Epidermal melanocyte (primary cell): Measurements from ENCODE around the gene TCF15.

Experiments
- DNase-seq: peaks from one replicate; pipeline ENCODE4 v3.0.0; 2011; ENCODE audit warnings: low spot score; ENCODE audit not compliant: insufficient read length

The TCF15 gene

DNA sequence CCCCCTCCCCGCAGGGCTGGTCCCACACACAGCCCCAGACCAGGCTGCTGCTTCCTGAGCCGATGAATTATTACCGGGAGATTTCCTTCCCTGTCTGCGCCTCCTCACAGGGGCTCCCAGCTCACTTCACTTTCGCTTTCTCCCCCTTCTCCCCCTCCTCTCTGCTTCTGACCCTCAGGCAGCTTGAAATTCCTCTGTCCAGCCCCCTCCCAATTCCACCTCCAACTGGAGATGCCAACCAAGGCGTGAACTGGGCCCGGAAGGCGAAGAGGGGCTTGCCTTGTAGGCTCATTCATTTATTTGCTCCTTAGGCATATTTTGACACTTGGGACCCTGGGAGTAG lies 1.7 kb upstream of the TCF15 start:
- no peak for DNase-seq

DNA sequence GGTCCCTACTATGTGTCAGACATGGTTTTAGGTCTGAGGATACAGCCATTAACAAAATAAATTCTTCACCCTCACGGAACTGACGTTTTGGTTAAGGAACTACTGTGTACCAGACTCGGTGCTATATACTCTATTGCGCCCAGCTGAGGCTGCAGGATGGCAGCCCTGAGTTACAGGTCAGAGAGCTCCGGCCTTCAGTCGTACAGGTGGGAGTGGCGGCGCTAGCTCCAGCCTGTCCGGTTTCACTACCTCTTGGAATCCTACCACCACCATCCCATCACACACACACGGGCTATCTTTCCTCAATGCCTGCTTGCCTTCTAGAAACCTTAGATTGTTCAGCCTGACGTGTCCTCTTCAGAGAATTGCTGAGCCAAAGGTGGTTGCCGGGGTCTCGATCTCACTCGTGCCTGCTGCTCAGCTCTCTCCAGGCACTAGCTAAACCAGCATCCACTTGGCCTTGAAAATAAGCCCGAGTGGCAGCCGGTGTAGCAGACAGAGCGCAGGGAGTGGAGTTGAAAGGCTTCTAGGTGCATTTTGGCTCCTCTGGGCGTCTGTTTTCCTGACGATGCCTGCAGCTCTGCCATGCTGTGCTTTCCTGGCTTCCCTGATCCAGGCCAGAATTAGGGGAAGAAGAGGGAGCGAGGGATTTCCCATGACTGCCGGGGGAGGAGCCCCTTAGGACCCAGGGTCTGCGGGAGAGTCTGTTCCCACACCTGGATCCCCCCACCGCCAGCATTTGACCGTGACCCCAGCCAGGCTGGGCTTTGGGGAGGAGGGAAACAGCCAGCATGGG lies 1.1 kb upstream of the TCF15 start:
- DNase-seq = no peak

DNA sequence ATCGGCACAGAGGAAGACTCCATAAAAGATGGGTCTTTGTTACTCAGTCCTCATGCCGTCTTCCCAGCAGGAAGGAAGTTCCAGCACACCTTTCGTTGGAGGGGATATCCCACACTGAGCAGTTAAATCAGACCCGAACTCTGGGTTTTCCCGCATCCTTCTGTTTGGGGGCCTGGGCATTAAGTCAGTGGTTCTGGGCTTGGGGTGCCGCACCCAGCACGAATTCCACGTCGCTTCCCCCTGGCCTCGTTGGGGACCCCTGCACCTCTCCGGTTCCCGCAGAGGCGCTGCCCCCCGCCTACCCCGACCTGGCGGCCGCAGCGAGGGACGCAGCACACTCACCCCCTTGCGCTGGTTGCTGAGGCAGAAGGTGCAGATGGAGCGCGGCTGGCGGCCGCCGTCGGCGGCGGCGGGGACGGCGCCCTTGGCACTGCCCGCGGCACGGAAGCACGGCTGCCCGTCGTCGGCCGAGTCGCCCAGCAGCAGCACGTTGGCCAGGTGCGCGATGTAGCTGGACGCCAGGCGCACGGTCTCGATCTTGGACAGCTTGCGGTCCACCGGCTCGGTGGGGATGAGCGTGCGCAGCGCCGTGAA lies 641 bp downstream of the TCF15 start:
- no peak for DNase-seq

DNA sequence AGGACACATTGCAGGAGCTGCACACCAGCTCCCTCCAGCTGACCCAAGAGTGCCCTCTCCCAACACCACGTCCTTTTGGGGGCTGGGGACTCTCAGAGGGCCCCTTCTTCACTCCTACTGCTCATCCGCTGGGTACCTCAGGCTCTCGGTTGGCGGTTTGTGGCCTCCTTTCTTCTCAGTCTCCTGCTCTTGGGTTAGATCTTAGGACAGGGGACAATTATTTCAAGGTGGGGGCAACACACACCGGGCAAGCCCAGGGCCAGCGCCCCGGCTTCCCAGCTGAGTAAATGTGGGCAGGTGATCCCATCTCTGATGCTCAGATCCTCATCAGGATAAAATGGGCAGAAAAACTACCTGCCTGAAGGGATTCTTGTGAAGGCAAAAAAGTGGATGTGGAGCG lies 1.1 kb downstream of the TCF15 start:
- DNase-seq = no peak

DNA sequence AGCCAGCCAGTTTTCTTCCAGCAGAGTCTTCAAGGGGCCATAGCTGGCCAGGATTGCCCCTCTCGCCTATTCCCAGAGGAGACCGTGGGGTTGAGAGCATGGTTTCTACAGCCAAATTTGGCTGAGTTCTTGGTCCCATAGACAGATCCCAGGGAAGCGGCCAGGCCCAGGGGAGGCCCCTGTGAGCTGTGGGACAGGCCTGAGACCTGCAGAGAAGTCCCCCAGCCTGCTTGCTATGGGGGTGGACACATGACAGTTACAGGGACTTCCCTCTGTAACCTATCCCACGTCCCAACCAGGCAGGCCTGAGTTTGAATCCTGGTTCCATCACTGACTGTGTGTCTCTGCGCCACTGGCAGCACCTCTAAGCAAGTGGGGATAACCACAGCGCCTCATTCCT lies 2.6 kb downstream of the TCF15 start:
- no peak for DNase-seq

DNA sequence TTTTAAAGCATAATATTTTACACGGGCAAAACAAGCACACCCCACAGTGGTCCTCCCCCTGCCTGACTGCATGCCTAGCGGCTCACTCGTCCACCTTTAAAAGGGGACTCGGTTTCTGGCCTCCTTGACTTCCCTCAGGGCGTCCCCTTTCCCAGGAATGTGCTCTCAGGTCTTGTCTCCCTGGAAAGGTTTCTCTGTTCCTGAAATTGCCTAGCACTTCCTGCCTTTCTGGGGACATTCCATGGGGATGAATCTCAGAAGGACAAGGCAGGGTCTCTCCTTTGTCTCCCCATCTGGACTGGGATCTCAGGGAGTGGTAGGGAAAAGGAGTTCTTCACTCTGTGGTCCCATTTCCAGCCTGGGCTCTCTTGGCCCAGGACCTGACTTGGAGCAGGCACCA lies 4.9 kb downstream of the TCF15 start:
- DNase-seq = no peak

DNA sequence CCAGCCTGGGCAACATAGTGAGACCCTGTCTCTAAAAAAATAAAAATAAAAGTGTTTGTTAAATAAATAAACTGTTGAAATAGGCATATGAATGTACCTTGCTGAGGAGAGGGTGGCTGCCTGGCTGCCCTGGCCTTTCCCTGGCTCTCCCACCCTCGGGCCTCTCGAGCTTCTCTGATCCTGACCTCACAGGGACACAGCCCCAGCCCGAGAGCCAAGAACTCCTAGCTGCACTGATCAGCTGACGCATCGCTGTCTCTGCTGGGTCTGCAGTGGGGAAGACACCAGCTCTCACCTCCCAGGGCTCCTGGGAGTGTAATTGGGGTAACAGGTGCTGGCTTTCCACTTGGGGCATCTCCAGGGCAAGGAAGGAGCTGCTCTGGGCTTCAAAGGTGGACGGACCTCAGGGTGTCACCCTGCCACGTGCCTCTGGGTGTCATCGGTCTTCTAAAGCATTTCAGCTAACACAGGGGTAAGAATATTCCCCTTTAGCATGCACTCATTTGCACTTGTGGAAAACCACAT lies 6.9 kb downstream of the TCF15 start:
- DNase-seq = no peak

DNA sequence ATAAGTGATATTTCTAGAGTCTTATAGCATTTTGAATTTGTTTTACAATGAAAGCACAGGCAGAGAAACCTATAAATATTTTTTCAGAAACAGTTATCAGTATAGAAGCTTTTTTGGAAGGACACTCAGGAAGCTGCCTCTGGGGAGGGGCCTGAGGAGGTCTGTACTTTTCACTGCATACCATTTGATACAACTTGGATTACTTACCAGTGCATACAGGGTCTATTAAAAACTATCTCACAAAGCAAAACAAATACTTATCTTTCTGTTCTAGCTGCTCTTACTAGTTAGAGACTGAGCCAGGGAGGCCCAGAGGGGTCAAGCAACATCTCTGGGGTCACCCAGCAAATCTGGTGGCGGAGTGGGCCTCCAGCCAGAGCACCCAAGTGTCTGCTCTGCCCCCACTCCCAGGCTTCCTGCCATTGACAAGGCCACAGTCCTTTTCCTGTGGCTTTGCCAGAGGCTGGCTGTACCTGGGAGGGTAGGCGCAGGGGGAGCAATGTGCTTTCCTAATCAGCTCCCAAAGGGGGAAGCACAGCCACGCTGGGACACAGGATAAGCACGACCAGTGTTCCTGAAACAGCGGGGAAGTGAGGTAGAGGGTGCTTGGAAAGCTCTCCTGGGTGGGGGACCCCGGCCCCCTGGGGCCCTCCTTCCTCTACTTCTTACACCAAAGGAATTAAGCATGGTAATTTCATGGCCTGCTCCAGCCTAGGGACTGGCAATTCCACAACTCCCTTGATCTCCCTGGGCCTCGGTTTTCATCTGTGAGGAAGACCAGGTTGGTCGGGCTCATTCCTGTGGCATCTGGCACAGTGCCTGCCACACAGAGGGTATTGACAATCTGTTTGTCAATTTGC lies 7.8 kb downstream of the TCF15 start:
- DNase-seq = no peak

DNA sequence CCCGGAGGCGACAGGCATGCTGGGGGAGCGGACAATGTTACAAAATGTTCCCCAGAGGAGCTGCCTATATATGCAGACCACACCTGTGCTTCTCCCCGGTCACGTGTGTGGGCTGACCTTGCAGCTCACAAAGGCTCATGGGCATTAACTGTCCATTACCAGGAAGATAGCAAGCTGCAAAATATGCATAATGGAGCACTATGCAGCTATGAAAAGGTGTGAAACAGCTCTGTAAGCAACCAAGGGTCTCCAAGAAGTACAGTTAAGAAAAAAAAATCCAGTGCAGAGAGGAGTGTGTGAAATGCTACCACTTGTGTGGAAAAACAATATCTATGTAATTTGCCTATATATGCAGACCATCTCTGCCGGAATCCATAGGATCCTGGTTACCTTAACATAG lies 9.4 kb downstream of the TCF15 start:
- DNase-seq = no peak

DNA sequence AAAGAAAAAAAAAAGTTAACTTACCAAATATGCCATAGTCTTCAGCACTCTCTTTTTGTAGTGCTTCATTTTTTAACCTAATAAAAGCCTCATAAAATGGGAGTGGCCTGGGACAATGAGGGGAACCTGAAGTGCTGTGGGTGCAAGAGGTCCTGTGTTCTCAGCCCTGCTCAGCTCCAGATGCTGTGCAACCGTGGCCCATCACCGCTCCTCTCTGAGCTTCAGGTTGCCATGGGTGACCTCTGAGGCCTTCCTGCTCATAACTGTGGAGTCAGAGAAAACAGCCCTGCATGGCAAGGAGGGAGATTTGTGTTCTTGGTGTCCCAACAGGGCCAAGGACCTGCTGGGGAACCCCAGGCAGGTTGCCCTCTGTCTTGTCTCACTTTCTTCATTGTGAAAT lies 10.0 kb downstream of the TCF15 start:
- no peak for DNase-seq

DNA sequence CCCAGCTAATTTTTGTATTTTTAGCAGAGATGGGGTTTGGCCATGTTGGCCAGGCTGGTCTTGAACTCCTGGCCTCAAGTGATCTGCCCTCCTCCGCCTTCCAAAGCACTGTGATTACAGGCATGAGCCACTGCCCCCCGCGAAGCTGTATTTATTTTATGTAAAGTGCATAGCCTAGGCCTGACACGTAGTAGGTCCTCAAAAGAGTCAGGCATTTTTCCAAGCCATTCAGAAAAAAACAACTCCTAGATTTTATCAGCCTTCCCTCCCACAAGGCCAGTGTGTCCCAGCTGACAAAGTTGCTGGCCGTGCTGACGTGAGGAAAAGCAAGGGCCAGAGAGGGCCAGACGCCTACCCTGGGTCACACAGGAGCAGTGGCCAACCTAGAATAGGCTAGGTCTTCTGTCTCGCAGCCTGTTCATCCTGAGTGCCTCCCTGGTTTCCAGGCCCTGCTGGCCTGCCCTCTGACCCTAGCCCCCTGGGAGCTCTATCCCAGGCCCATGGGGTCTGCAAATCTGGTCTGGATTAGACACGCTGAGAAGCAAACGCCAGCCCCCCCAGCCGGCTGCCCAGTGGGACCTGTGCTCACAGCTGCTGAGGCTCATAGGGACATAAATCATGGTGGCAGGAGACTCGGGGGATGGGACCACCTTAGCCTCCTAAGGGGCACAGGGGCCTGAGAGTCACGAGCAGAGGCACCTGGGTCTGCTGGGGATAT lies 11.8 kb downstream of the TCF15 start:
- no peak for DNase-seq

DNA sequence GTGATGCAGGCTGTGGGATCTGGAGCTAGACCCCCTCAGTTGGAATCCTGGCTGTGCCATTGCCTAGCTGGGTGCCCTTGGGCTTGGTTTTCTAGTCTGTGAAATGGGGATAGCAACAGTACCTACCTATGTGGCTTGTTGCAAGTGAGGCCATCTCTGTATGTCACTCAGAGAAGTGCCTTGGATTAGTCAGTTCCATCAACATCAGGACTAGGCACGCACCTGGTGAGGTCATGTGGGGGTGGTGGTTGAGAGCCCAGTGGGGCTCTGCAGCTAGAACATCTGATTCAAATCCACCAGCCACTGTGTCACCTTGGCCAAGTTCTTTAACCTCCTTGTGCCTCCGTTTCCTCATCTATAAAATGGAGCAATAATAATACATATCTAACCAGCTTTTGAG lies 12.5 kb downstream of the TCF15 start:
- no peak for DNase-seq

DNA sequence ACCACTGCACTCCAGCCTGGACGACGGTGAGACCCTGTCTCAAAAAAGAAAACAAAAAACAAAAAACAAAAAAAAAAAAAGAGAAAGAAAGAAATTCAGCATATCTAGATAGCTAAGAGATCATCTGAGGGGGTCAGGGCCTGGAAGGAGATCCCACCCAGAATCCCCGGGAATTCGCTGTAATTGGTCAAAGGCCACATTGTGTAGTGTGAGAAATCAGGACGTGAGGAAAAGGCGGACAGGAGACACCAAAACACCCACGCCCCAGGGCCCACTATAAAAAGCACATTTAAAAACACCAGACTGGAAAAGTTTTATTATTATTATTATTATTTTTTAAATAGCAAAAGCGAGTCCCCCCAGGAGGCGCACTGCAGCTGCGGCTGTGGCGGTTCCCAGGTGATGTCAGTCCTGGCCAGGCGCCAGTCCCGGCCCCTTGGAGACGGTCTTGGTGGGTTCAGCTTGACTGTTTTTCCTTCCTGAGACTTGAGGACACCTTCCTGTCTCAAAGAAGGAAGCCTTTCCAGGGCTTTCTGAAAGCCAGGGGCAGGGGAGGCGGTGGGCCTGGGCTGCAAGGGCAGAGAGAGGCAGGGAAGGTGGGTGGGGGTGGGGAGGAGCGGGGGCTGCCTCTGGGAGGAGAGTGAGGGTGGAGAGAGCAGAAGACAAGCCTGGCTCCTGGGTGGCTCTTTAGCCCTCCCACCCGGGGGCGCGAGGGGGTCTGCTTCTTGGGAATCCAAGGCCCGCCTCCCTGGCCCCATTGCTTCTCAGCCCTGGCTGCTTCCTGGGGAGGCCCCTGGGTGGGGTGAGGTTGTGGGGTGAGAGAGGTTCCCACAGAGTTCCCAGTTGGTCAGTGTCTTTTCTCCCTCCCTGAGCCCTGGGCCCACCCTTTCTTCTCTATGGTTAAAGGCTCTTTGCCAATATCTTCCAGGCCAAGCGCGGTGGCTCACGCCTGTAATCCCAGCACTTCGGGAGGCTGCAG lies 14.5 kb downstream of the TCF15 start:
- no peak for DNase-seq

DNA sequence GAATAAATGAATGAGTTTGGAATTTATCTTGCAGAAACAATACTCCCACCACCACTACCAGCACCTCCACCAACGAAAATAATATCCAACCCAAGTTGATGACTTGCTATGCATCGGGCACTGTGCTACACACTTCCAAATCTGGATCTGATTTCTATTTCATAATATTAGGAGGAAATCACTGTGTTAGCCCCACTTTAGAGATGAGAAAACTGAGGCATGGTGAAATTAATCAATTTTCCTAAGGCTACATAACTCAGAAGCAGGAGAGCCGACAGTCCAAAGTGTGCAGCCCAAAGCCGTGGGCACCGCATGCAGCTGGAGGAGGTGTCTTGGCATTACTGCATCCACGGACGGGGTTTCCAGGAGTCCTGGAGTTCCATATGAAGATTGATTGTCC lies 17.6 kb downstream of the TCF15 start:
- DNase-seq = no peak

DNA sequence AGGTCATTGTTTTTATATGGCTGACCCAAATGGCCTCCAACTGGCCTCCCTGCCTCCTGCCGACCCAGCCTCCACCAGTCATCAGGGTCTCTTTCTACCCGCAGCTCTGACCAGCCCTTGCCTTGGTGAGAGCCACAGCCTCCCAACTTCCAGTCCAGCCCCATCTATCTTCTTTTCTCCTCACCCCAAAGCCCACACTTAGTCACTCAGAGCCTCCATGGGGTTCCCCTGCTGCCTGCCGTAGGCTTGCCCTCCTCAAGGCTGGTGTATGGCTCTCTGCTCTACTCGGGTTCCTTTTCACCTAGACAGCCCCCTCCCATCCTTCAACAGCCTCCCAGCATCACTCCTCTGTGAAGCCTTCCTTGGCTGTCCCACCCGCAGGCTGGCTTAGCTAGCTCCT lies 18.2 kb downstream of the TCF15 start:
- no peak for DNase-seq

DNA sequence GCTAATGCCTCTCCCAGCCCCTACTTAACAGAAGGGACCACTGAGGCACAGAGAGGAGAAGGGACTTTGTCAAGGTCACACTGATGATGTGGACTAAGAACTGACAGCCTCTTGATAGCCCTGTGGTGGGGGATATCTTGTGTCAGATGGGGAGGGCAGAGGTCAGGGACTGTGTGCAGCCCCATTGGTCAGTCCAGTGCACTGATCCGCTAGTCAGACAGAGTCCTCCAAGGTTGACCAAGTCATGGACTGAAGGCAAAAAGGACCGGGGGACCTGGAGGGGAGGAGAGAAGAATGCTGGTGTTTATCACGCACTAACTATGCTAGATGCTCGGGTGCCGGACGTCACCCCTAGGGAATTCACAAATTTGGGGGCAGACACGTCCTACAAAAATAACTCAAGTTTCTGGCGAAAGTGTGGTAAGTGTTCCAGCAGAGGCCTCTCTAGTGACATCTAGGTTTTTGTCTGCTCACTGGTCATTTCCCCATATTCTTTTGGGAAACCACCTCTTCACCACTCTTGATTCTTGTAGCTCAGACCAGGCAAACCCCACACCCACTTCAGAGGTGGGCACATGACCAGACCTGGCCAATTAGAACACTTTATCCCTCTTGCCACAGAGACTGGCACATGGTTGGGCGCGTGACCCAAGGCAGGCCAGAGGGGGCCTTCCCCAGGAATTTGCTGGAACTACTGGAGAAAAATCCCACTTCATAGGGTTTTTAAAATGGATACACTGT lies 21.0 kb downstream of the TCF15 start:
- DNase-seq = no peak

DNA sequence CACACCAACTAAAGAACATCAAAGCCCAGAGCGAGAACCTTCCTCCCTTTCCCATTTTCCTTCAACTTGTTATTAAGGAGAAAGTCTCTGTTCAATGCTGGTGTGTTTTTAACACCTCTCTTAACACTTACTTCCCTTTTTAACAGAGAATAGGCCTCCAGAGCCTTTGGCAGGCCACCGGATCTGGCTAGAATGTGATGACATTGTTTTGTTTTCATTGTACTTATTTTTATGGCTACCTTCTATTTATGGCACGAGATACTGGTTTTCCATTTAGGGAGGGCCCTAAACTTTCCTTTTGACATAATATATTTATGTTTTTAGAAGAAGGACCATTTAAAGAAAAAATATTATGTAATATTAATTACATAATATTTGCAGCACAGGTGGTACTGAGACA lies 21.6 kb downstream of the TCF15 start:
- DNase-seq = no peak

DNA sequence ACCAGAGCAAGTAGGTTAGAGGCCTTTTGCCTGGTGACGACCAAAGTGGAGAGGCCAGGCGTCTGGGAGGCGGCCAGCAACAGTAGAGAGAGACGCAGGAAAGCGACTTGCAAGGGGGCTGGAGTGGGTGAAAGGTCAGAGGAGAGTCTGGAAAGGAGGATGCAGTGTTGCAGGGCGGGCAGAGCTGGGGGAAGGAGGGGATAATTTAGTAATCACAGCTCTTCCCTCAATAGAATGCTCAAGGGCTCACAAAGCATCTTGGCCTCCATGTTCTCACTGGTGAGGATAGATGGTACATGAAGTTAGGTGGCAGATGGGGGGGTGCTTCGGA lies 25.2 kb downstream of the TCF15 start:
- no peak for DNase-seq

DNA sequence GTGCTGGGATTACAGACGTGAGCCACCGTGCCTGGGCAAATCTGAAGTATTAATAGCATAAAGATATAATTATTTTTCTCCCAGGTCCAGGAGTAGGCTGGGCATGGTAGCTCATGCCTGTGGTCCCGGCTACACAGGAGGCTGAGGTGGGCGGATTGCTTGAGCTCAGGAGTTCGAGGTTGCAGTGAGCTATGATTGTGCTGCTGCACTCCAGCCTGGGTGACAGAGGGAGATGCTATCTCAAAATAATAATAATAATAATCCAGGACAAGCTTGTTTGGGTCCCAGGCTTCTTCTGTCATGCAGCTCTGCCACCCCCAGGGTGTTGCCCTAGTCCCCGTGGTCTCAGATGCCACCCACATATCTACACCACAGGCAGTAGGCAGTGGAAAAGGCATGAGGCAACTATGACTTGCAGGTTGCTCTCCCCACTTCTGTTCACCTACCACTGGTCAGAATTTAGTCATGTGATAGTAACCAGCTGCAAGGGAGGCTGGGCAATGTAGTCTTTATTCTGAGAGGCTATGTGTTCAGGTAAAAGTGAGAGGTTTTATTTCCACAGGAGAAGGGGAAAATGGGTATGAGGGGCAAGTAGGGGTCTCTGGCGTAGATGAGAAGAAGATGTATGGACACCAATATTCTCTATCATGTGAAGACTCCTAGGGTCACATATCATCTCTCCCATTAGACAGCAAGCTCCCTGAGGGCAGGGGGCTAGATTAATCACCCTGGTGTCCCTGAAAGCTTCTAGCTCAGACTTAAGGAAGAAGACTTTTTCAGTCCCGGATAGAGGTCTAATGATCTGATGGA lies 25.7 kb downstream of the TCF15 start:
- DNase-seq = no peak
